GM10248 (cell line): ENCODE measurements around the gene MEF2C.

ENCODE experiments used
- CTCF ChIA-PET: fragments of 300-600 bp; sonication (Branson Sonifier 250); formaldehyde crosslinking; extraction: SDS; loops from one replicate; lab custom pipeline; 2021; ENCODE audit warnings: antibody characterized with exemption; lab: Yijun Ruan, JAX
- POLR2A ChIA-PET: fragments of 350-650 bp; sonication (Branson Sonifier 250); formaldehyde crosslinking; extraction: SDS; loops from one replicate; lab custom pipeline; 2020; ENCODE audit warnings: antibody characterized with exemption; lab: Yijun Ruan, JAX
- DNase-seq: peaks from one replicate; pipeline ENCODE4 v3.0.0; 2012; ENCODE audit errors: extremely low spot score
- CTCF ChIP-seq: IDR thresholded peaks from 2 replicates; pipeline ENCODE4 v1.5.1; 2012; ENCODE audit warnings: mild to moderate bottlenecking, low read depth; ENCODE audit errors: extremely low read depth, missing control alignments, control extremely low read depth

MEF2C gene

GRCh38 chr5:88732862-88733261, 150.1 kb downstream of the MEF2C start:
- DNase-seq, result no peak
- POLR2A ChIA-PET, result no interaction called here
- TF ChIP-seq CTCF, result no peak
- CTCF ChIA-PET, result interaction anchor here (0.8 to 1.3 kb wide), 3 partner anchors 13 to 1533 kb away, joined by 3 to 5 read pairs (median 4); no protein-coding TSS in a partner anchor

- no peak for TF ChIP-seq CTCF
- DNase-seq, result peak; percentile 31
- ChIA-PET POLR2A (no interaction called here), CTCF (interaction anchor here (0.8 to 1.6 kb wide), 5 partner anchors 14 to 1533 kb away, joined by 3 to 5 read pairs (median 4); no protein-coding TSS in a partner anchor)
Observed at GRCh38 chr5:88732181-88732633, 150.8 kb downstream of the MEF2C start.

GRCh38 chr5:88729829-88730182, 153.2 kb downstream of the MEF2C start:
- DNase-seq, result no peak
- POLR2A ChIA-PET, result interaction anchor here (1.0 kb wide), 1 partner anchor 17 kb away, joined by 3 read pairs; no protein-coding TSS in a partner anchor
- no peak for TF ChIP-seq CTCF
- CTCF ChIA-PET, result interaction anchor here (0.6 to 6.4 kb wide), 50 partner anchors 9 to 1657 kb away, joined by 3 to 51 read pairs (median 4); partner anchors contain the start of gene MEF2C

- ChIA-PET CTCF (interaction anchor here (0.7 to 6.4 kb wide), 64 partner anchors 10 to 1658 kb away, joined by 3 to 51 read pairs (median 4); partner anchors contain the start of gene MEF2C), POLR2A (no interaction called here)
- no peak for DNase-seq
Observed at GRCh38 chr5:88729084-88729828, 153.7 kb downstream of the MEF2C start.

GRCh38 chr5:88727705-88728313, 155.2 kb downstream of the MEF2C start:
- TF ChIP-seq CTCF, result peak; percentile 29
- POLR2A ChIA-PET, result no interaction called here
- no peak for DNase-seq

More at GRCh38 chr5:88729084-88729828, 153.7 kb downstream of the MEF2C start:
- TF ChIP-seq CTCF, result peak; percentile 63

GRCh38 chr5:88725454-88725853, 157.5 kb downstream of the MEF2C start:
- DNase-seq, result no peak
- ChIA-PET POLR2A (no interaction called here), CTCF (interaction anchor here (1.2 to 6.4 kb wide), 6 partner anchors 11 to 1541 kb away, joined by 3 to 51 read pairs (median 12); no protein-coding TSS in a partner anchor)
- no peak for TF ChIP-seq CTCF

More at GRCh38 chr5:88727705-88728313, 155.2 kb downstream of the MEF2C start:
- CTCF ChIA-PET, result interaction anchor here (0.7 to 6.4 kb wide), 37 partner anchors 10 to 1690 kb away, joined by 3 to 51 read pairs (median 5); no protein-coding TSS in a partner anchor
